Calu3 (cell line): ENCODE measurements around the gene ANKS1B. TPM values are rescaled to one million over a fixed set of nuclear protein-coding genes. Genes with fewer than 3 reads are reported as not detected.

Source experiments
- BruUV-seq: library from RNA; stranded (reverse); fragments of 400-500 nt; replicated peaks from 2 replicates; lab custom pipeline; 2021; lab: Mats Ljungman, UMichigan
- CTCF ChIA-PET: fragments of 300-600 bp; sonication (Branson Sonifier 250); formaldehyde crosslinking; loops from one replicate; lab custom pipeline; 2022; ENCODE audit warnings: antibody characterized with exemption; lab: Charles Lee
- DNase-seq: peaks from one replicate; pipeline ENCODE4 v3.0.0; 2022
- H3K27ac Mint-ChIP-seq: one replicate; pipeline ENCODE4 v1.8.0; 2022; ENCODE audit warnings: mixed read lengths; ENCODE audit not compliant: unreplicated experiment
- H3K27me3 Mint-ChIP-seq: one replicate; pipeline ENCODE4 v1.8.0; 2022; ENCODE audit warnings: mixed read lengths; ENCODE audit not compliant: unreplicated experiment
- H3K36me3 Mint-ChIP-seq: one replicate; pipeline ENCODE4 v1.8.0; 2022; ENCODE audit warnings: mild to moderate bottlenecking, moderate library complexity, mixed read lengths; ENCODE audit not compliant: insufficient read depth, unreplicated experiment
- H3K4me1 Mint-ChIP-seq: one replicate; pipeline ENCODE4 v1.8.0; 2022; ENCODE audit warnings: mild to moderate bottlenecking, low read depth, mixed read lengths; ENCODE audit not compliant: unreplicated experiment
- H3K4me3 Mint-ChIP-seq: one replicate; pipeline ENCODE4 v1.8.0; 2022; ENCODE audit warnings: mild to moderate bottlenecking, low read depth, moderate library complexity, mixed read lengths; ENCODE audit not compliant: unreplicated experiment
- H3K9me3 Mint-ChIP-seq: one replicate; pipeline ENCODE4 v1.8.0; 2022; ENCODE audit warnings: low read depth, mixed read lengths; ENCODE audit not compliant: unreplicated experiment
- CTCF ChIP-seq: fragments of 200-600 bp; IDR thresholded peaks from one replicate; pipeline ENCODE4 v1.8.0; 2022; ENCODE audit warnings: antibody characterized with exemption; ENCODE audit not compliant: unreplicated experiment
- intact Hi-C: fragments of 100-400 bp; cut with micrococcal nuclease; formaldehyde crosslinking; loops from one replicate; pipeline ENCODE4 v1.10.0; 2022; ENCODE audit not compliant: unreplicated experiment
- total RNA-seq: library from RNA; stranded (reverse); gene quantifications from 2 replicates; pipeline ENCODE4 v1.2.3, GENCODE V29; 2022

Gene ANKS1B
- total RNA-seq, 1 experiment from 2014 or later = 1.7 TPM

DNA sequence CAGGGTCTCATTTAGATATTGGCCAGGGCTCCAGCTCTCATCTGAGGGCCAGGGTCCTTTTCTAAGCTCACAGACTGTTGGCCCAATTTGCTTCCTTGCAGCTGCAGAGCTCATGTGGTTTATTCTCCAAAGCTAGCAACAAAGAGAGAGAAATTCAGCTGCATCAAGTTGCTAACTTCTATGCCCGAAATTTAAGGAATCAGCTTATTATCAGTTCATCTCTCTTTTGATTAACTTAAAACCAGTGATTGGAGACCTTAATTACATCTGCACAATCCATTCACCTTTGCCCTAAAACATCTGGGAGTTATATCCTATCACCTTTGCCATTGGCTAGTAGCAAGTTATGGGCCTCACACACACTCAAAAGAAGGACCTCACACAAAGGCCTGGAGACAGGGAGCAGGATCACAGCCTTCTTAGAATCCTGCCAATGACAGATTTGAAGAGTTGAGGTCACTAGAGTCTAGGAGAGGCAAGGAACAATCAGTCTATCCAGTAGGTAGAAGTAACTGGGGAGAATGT lies 596.0 kb downstream of the ANKS1B start:
- TF ChIP-seq CTCF = no peak
- Mint-ChIP-seq H3K27ac (no peak overlapping the region), H3K4me3 (no peak overlapping the region), H3K4me1 (no peaks in the 10 kb centered on the region), H3K36me3 (no peaks in the 10 kb centered on the region), H3K27me3 (no peaks in the 10 kb centered on the region), H3K9me3 (no peaks in the 10 kb centered on the region)
- BruUV-seq = no TSS peak
- CTCF ChIA-PET = no interaction called here
- intact Hi-C loops = no loop called here
- DNase-seq = no peak

DNA sequence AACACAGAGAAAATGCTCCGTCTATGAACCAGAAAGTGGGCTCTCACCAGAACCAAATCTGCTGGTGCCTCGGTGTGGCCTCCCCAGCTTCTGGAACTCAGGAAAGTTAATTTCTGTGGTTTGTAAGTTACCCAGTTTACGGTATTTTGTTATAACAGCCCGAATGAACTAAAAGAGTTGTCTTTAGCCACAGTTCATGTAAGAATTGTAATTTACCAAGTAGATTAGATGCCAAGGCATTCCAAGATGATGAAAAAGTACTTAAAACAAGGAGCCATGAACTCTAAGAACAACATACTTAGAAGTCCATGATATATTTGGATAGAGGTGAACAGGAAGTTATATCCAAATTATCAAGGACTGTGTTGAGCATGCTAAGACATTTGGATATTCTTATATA lies 597.1 kb downstream of the ANKS1B start:
- no peak for TF ChIP-seq CTCF
- no TSS peak for BruUV-seq
- H3K27ac Mint-ChIP-seq = no peak overlapping the region
- intact Hi-C loops = loop anchor here (2.0 kb wide), 1 partner anchor 271 kb away; no protein-coding TSS in a partner anchor
- no peak overlapping the region for H3K4me3 Mint-ChIP-seq
- H3K9me3 Mint-ChIP-seq = no peaks in the 10 kb centered on the region
- CTCF ChIA-PET = interaction anchor here (0.6 kb wide), 1 partner anchor 481 kb away, joined by 3 read pairs; no protein-coding TSS in a partner anchor
- no peaks in the 10 kb centered on the region for H3K27me3 Mint-ChIP-seq
- DNase-seq = no peak
- no peaks in the 10 kb centered on the region for H3K36me3 Mint-ChIP-seq
- H3K4me1 Mint-ChIP-seq = no peaks in the 10 kb centered on the region

GRCh38 chr12:99386907-99387306 lies 597.8 kb downstream of the ANKS1B start:
- intact Hi-C loops = loop anchor here (2.0 kb wide), 1 partner anchor 272 kb away; no protein-coding TSS in a partner anchor
- H3K4me1 Mint-ChIP-seq = peaks cover 2% of the 10 kb centered on the region

GRCh38 chr12:99383258-99383657 lies 601.5 kb downstream of the ANKS1B start:
- DNase-seq = no peak
- Mint-ChIP-seq H3K9me3 (no peaks in the 10 kb centered on the region), H3K36me3 (no peaks in the 10 kb centered on the region), H3K27ac (no peak overlapping the region), H3K27me3 (no peaks in the 10 kb centered on the region), H3K4me3 (no peak overlapping the region), H3K4me1 (peaks cover 10% of the 10 kb centered on the region)
- no TSS peak for BruUV-seq
- no peak for TF ChIP-seq CTCF
- intact Hi-C loops = no loop called here
- CTCF ChIA-PET = interaction anchor here (1.5 kb wide), 1 partner anchor 385 kb away, joined by 3 read pairs; no protein-coding TSS in a partner anchor

More at GRCh38 chr12:99386907-99387306, 597.8 kb downstream of the ANKS1B start:
- peak; percentile 29 for TF ChIP-seq CTCF
- peak; percentile 13 for DNase-seq
- Mint-ChIP-seq H3K36me3 (no peaks in the 10 kb centered on the region), H3K27ac (no peak overlapping the region), H3K4me3 (no peak overlapping the region), H3K27me3 (no peaks in the 10 kb centered on the region), H3K9me3 (no peaks in the 10 kb centered on the region)
- no TSS peak for BruUV-seq
- CTCF ChIA-PET = interaction anchor here (0.6 to 1.0 kb wide), 5 partner anchors 12 to 343 kb away, joined by 3 to 9 read pairs (median 6); no protein-coding TSS in a partner anchor
